HepG2 (cell line): ENCODE data around the gene PBX2. TPM values are rescaled to one million over a fixed set of nuclear protein-coding genes. Genes with fewer than 3 reads are reported as not detected.

Source experiments
- GTF3A ChIP-seq: sonication (generic); formaldehyde crosslinking; conservative IDR thresholded peaks from 2 replicates; pipeline ENCODE4 v1.4.0; 2020; ENCODE audit warnings: mild to moderate bottlenecking, missing genetic modification reagents
- NONO ChIP-seq, 2 experiments: fragments of 450-650 bp in 1 of 2; sonication (generic) in 1 of 2; formaldehyde crosslinking in 1 of 2; IDR thresholded peaks in 1 of 2; conservative IDR thresholded peaks in 1 of 2; 2 replicates each; pipeline versions ENCODE4 v1.6.1 to v1.8.0; 2017 to 2022; ENCODE audit warnings: mild to moderate bottlenecking in 1 of 2, missing genetic modification reagents in 1 of 2, moderate library complexity in 1 of 2
- SP5 ChIP-seq: IDR thresholded peaks from 2 replicates; pipeline ENCODE4 v1.6.1; 2016; ENCODE audit warnings: low read depth, borderline replicate concordance
- SUZ12 ChIP-seq: fragments of 150-350 bp; IDR thresholded peaks from 2 replicates; pipeline ENCODE4 v1.6.1; 2014; ENCODE audit warnings: low read depth, low read length
- XBP1 ChIP-seq: sonication (generic); formaldehyde crosslinking; IDR thresholded peaks from 2 replicates; pipeline ENCODE4 v1.5.0; 2020; ENCODE audit warnings: missing genetic modification reagents
- ZNF136 ChIP-seq: sonication (generic); formaldehyde crosslinking; IDR thresholded peaks from 2 replicates; pipeline ENCODE4 v1.8.1; 2022; ENCODE audit warnings: low read depth, mild to moderate bottlenecking, moderate library complexity, missing genetic modification reagents
- ZNF17 ChIP-seq: sonication (generic); formaldehyde crosslinking; IDR thresholded peaks from 2 replicates; pipeline ENCODE4 v1.5.0; 2020; ENCODE audit warnings: mild to moderate bottlenecking, missing genetic modification reagents
- ZNF552 ChIP-seq: sonication (generic); formaldehyde crosslinking; IDR thresholded peaks from 2 replicates; pipeline ENCODE4 v1.9.0; 2022; ENCODE audit warnings: missing genetic modification reagents, mild to moderate bottlenecking, borderline replicate concordance
- ZNF75D ChIP-seq: sonication (generic); formaldehyde crosslinking; IDR thresholded peaks from 2 replicates; pipeline ENCODE4 v1.8.1; 2023; ENCODE audit warnings: missing genetic modification reagents, mild to moderate bottlenecking, borderline replicate concordance
- ZNF839 ChIP-seq: sonication (generic); formaldehyde crosslinking; IDR thresholded peaks from 2 replicates; pipeline ENCODE4 v1.4.0; 2020; ENCODE audit warnings: missing genetic modification reagents, mild to moderate bottlenecking, borderline replicate concordance
- ZXDC ChIP-seq: sonication (generic); formaldehyde crosslinking; IDR thresholded peaks from 2 replicates; pipeline ENCODE4 v1.5.0; 2020; ENCODE audit warnings: mild to moderate bottlenecking, missing genetic modification reagents
- polyA plus RNA-seq, 8 experiments: library from polyadenylated mRNA; depleted of rRNA in 3 of 8; stranded (reverse) in 7 of 8; unstranded in 1 of 8; fragments of >200 nt; fragmentation: Illumina TruSeq in 4 of 8; extraction: Trizol in 4 of 8; gene quantifications; 2 replicates each; pipeline versions ENCODE4 v1.2.1 to v1.2.3, GENCODE V29; 2011 to 2016; ENCODE audit warnings: low read depth in 4 of 8, missing spikeins in 1 of 8, mixed read lengths in 1 of 8; ENCODE audit not compliant: insufficient read depth in 1 of 8
- total RNA-seq, 5 experiments: library from RNA; depleted of rRNA; stranded (reverse); fragments of >200 nt; fragmentation: Illumina TruSeq; extraction: Trizol; gene quantifications; 2 replicates each; pipeline ENCODE4 v1.2.3, GENCODE V29; 2016; ENCODE audit warnings: low read depth in 1 of 5

PBX2 gene
- total and polyA plus RNA-seq, 2 of the 13 experiments (the other 11 are each of a cell fraction or from before 2014, with no cell fraction given): 42.3 to 77.8 TPM

- TF ChIP-seq ZXDC (CRISPR knock-in tag) (no peak), ZNF552 (no peak), NONO (IDR thresholded peaks at IDR 0.05) (no peak), NONO (CRISPR knock-in tag; conservative IDR thresholded peaks at IDR 0.05) (no peak), SUZ12 (no peak), ZNF75D (CRISPR knock-in tag) (no peak), ZNF839 (CRISPR knock-in tag) (no peak), ZNF136 (CRISPR knock-in tag) (no peak), ZNF17 (CRISPR knock-in tag) (no peak), SP5 (CRISPR knock-in tag) (no peak), GTF3A (no peak), XBP1 (CRISPR knock-in tag) (no peak)
These were observed 39.8 kb downstream of the PBX2 start (continued) for GRCh38 chr6:32149932-32150870.
